Common myeloid progenitor, CD34-positive (primary cell): ENCODE data around the gene GALNT14.
A peak's percentile ranks its signal among the peaks of the same experiment; 100 is the strongest.

Experiments
- CTCF ChIA-PET: fragments of 350-600 bp; sonication (Branson Sonifier 250); formaldehyde crosslinking; loops from one replicate; lab custom pipeline; 2021; ENCODE audit warnings: antibody characterized with exemption; lab: Charles Lee
- POLR2A ChIA-PET: fragments of 350-600 bp; sonication (Branson Sonifier 250); formaldehyde crosslinking; loops from one replicate; lab custom pipeline; 2021; ENCODE audit warnings: antibody characterized with exemption; lab: Charles Lee
- DNase-seq, 3 donors: peaks; one replicate each; pipeline versions ENCODE4 v3.0.0 to v3.0.0-alpha.2; 2013
- H3K27ac ChIP-seq, 2 experiments: 1 replicate in 1 of 2; 2 replicates in 1 of 2; pipeline ENCODE4 v1.7.0; 2013; ENCODE audit warnings: inconsistent platforms in 2 of 2, low read length in 2 of 2, mild to moderate bottlenecking in 2 of 2, low read depth in 1 of 2, moderate library complexity in 1 of 2; ENCODE audit not compliant: severe bottlenecking in 2 of 2, insufficient read depth in 1 of 2, poor library complexity in 1 of 2
- H3K27me3 ChIP-seq, 5 experiments: replicated peaks in 2 of 5; 1 replicate in 3 of 5; 2 replicates in 2 of 5; pipeline versions ENCODE4 v1.6.1 to v1.7.0; 2013; ENCODE audit warnings: low read length in 4 of 5, mild to moderate bottlenecking in 2 of 5, moderate library complexity in 2 of 5, inconsistent platforms in 1 of 5; ENCODE audit not compliant: insufficient read depth in 5 of 5, control insufficient read depth in 4 of 5
- H3K36me3 ChIP-seq, 4 experiments: 1 replicate in 2 of 4; 2 replicates in 2 of 4; pipeline versions ENCODE4 v1.6.1 to v1.7.0; 2013; ENCODE audit warnings: low read length in 3 of 4, control low read depth in 1 of 4, mild to moderate bottlenecking in 1 of 4; ENCODE audit not compliant: control insufficient read depth in 4 of 4, insufficient read depth in 4 of 4
- H3K4me1 ChIP-seq, 4 experiments: 1 replicate in 3 of 4; 2 replicates in 1 of 4; pipeline versions ENCODE4 v1.6.1 to v1.7.1; 2013; ENCODE audit warnings: low read length in 3 of 4, mild to moderate bottlenecking in 3 of 4, control low read depth in 1 of 4, inconsistent platforms in 1 of 4, moderate library complexity in 1 of 4; ENCODE audit not compliant: control insufficient read depth in 4 of 4, insufficient read depth in 4 of 4; ENCODE audit errors: control extremely low read depth in 1 of 4
- H3K4me3 ChIP-seq, 7 experiments: 1 replicate in 4 of 7; 2 replicates in 3 of 7; pipeline versions ENCODE4 v1.5.1 to v1.7.0; 2013; ENCODE audit warnings: mild to moderate bottlenecking in 7 of 7, low read length in 6 of 7, moderate library complexity in 6 of 7, inconsistent platforms in 2 of 7, low read depth in 2 of 7, control low read depth in 1 of 7; ENCODE audit not compliant: insufficient read depth in 4 of 7, control insufficient read depth in 1 of 7; ENCODE audit errors: extremely low read depth in 1 of 7
- H3K9me3 ChIP-seq, 5 experiments: 1 replicate in 4 of 5; 2 replicates in 1 of 5; pipeline versions ENCODE4 v1.6.1 to v1.7.1; 2013; ENCODE audit warnings: low read length in 4 of 5, mild to moderate bottlenecking in 2 of 5, inconsistent platforms in 1 of 5, low read depth in 1 of 5, moderate library complexity in 1 of 5; ENCODE audit not compliant: control insufficient read depth in 4 of 5, insufficient read depth in 2 of 5; ENCODE audit errors: control extremely low read depth in 1 of 5
- WGBS: methylation state at CpG from one replicate; pipeline ENCODE4 v1.1.5; 2013; ENCODE audit not compliant: insufficient coverage; 5-methylcytosine and 5-hydroxymethylcytosine counted together

Gene GALNT14

DNA sequence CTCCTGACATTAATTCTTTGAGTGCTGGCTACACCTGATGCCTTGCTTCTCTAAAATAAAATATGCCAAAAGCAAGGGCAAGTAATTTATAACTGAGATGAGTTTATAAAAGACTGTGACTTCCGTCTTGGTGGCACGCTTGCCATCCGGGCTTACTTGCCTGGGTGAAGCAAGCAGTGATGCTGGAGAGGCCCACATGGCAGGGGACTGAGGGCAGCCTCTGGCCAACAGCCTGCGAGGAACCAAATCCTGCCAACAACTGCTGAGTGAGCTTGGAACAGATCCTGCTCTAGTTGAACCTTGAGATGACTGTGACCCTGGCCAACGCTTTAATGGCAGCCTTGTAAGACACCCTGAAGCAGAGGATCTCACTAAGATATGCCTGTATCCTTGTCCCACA, 234.9 kb downstream of the GALNT14 start:
- WGBS, result 100% methylated on average over 5 of the region's 5 CpGs
- H3K27ac ChIP-seq, result no peak overlapping the region
- no peaks in the 10 kb centered on the region for H3K27me3 ChIP-seq
- no peaks in the 10 kb centered on the region for H3K4me1 ChIP-seq
- no peak overlapping the region for H3K4me3 ChIP-seq
- ChIA-PET POLR2A (no interaction called here), CTCF (no interaction called here)
- no peak for DNase-seq
- no peaks in the 10 kb centered on the region for H3K9me3 ChIP-seq
- peaks cover 2 to 7% (median 4%) of the 10 kb centered on the region in 4 experiments for H3K36me3 ChIP-seq

DNA sequence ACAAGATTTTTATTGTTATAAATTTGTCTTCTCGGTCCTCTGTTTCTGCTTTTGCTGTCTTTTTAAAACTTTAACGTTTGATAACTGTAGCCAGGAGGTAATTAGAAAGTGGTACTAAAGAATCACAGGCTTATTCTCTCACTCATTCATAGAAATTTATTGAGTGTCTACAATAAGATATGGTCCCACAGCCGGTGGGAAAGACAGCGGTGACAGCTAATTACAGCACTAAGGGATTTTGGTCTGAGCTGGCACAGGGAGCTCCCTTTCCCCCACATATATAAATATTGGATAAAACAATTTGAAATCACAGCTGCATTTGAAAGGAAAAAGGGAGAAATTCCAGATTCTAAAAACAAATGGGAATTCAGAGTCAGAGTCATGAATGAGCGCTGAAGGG, 237.9 kb downstream of the GALNT14 start:
- DNase-seq, result no peak
- POLR2A ChIA-PET, result no interaction called here
- Histone ChIP-seq H3K4me1 (no peaks in the 10 kb centered on the region), H3K4me3 (no peak overlapping the region), H3K36me3 (peaks cover 2 to 7% (median 4%) of the 10 kb centered on the region in 4 experiments), H3K27ac (no peak overlapping the region), H3K27me3 (no peaks in the 10 kb centered on the region), H3K9me3 (no peaks in the 10 kb centered on the region)
- CTCF ChIA-PET, result interaction anchor here (1.3 kb wide), 1 partner anchor 37 kb away, joined by 3 read pairs; no protein-coding TSS in a partner anchor
- 91% methylated on average over 1 of the region's 5 CpGs for WGBS

GRCh38 chr2:30899516-30900054, 238.7 kb downstream of the GALNT14 start:
- Histone ChIP-seq H3K27ac (no peak overlapping the region), H3K36me3 (peaks cover 2 to 7% (median 4%) of the 10 kb centered on the region in 4 experiments), H3K9me3 (no peaks in the 10 kb centered on the region), H3K4me1 (peaks cover 0 to 4% (median 0%) of the 10 kb centered on the region in 4 experiments), H3K4me3 (no peak overlapping the region), H3K27me3 (no peaks in the 10 kb centered on the region)
- DNase-seq, result no peak
- ChIA-PET POLR2A (no interaction called here), CTCF (no interaction called here)
- WGBS, result 97% methylated on average over 6 of the region's 14 CpGs

DNA sequence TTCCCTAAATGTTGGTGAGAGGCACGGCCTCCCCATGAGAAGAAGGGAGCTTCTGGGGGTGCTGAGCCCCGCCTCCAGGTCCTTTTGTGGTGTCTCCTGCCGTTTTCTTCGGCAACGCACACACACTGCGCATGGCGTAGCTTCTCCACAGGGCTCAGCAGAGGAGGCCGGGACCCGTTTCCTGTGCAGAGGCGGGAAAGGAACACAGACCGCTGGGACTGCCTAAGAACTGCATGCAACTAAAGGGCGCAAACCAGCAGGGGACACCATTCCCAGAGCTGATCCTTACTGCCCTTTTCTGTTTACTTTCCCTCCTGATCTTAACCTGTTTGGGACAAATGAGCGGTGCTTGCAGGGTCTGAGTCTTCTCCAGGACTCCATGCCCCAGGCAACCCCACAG, 240.7 kb downstream of the GALNT14 start:
- peaks cover 0 to 2% (median 0%) of the 10 kb centered on the region in 5 experiments for H3K9me3 ChIP-seq
- no peaks in the 10 kb centered on the region for H3K27me3 ChIP-seq
- CTCF ChIA-PET, result no interaction called here
- H3K36me3 ChIP-seq, result peaks cover 0 to 3% (median 0%) of the 10 kb centered on the region in 4 experiments
- H3K27ac ChIP-seq, result no peak overlapping the region
- 96% methylated on average over 9 of the region's 13 CpGs for WGBS
- no peak overlapping the region for H3K4me3 ChIP-seq
- peaks cover 0 to 9% (median 2%) of the 10 kb centered on the region in 4 experiments for H3K4me1 ChIP-seq
- POLR2A ChIA-PET, result no interaction called here
- no peak for DNase-seq

DNA sequence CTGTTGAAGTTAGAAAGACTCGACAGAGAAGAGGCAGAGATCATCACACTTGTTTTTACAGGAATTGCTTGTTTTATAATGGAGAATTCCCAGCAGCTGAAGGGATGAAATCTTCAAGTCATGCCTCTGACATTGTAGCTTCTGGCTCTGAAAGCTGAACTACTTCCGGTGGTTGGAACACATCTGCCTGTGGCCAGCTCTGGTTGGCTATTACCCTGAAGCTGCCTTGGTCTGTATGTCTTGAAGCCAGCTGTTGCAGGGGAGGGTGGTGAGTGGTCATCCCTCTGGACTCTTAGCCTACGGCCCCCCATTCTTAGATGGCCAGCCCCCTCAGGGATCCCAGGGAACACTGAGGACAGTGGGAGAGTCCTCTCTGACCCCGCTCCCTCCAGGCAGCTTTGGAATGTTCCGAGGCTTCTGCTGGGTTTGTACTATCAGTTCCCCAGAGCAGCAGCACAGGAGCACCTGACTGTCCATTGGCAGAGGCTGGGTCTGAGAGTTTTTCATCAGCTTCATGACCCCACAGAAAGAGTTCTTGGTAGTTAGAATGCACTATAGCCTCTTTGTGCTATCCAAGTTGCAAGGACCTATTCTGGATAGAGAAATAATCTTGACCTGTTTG, 243.6 kb downstream of the GALNT14 start:
- H3K9me3 ChIP-seq, result peaks cover 0 to 6% (median 0%) of the 10 kb centered on the region in 5 experiments
- 65% methylated on average over 5 of the region's 5 CpGs for WGBS
- no peak overlapping the region for H3K27ac ChIP-seq
- DNase-seq, result peak in 2 of 3 donors; percentile 31 to 46
- no peak overlapping the region for H3K4me3 ChIP-seq
- peaks cover 0 to 9% (median 2%) of the 10 kb centered on the region in 4 experiments for H3K4me1 ChIP-seq
- ChIA-PET POLR2A (no interaction called here), CTCF (interaction anchor here (0.9 to 1.3 kb wide), 2 partner anchors 11 to 35 kb away, joined by 3 read pairs; no protein-coding TSS in a partner anchor)
- no peaks in the 10 kb centered on the region for H3K36me3 ChIP-seq
- no peaks in the 10 kb centered on the region for H3K27me3 ChIP-seq

DNA sequence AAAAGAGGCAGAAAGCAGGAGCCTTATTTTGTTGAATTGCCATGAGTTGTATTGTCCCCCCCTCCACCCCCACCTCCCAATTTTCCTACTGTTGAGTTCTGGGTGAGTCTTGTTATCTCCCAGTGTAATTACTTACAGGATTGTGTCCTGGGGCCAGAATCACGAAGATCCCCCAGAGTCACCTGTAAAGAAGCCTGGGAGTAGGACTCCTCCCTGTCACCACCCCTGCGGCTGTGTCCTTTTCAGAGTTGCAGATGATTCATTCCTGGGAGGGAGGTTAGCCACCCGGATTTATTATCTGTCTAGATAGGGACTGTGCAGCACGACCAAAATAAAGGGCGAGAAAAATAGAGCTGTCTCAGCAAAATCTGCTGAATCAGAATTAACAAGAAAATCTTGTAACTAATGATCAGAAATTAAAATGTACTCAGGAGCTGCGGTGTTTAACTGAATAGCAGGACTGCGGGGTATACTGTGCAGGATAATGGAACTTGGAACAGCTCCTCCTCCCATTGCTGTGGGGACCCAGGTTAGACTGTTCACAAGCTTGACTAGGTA, 249.3 kb downstream of the GALNT14 start:
- Histone ChIP-seq H3K36me3 (no peaks in the 10 kb centered on the region), H3K4me3 (no peak overlapping the region), H3K9me3 (peaks cover 0 to 6% (median 0%) of the 10 kb centered on the region in 5 experiments), H3K4me1 (no peaks in the 10 kb centered on the region), H3K27me3 (peaks cover 0 to 2% (median 0%) of the 10 kb centered on the region in 5 experiments), H3K27ac (no peak overlapping the region)
- ChIA-PET CTCF (no interaction called here), POLR2A (no interaction called here)
- 100% methylated on average over 4 of the region's 7 CpGs for WGBS
- DNase-seq, result no peak

DNA sequence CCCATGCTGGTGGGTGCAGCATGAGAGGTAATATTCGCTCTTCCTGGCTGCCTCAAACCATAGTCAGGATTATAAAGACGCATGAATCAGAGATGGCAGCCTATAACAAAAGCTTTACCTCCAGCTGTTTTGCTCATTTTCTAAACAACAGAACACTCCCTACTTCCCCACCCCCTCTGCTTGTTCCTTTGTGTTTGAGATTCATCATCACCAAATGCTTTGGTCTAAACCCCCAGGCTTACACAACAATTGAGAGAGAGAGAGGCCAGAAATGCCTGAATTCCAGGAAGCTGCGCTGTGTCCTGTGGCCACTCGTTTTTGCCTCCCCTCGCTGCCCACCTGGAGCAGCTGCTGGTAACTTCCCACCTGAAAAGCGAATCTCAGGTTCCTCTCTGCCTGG, 252.2 kb downstream of the GALNT14 start:
- CTCF ChIA-PET, result no interaction called here
- H3K27me3 ChIP-seq, result peaks cover 0 to 2% (median 0%) of the 10 kb centered on the region in 5 experiments
- DNase-seq, result no peak
- H3K4me3 ChIP-seq, result no peak overlapping the region
- no peak overlapping the region for H3K27ac ChIP-seq
- no peaks in the 10 kb centered on the region for H3K36me3 ChIP-seq
- POLR2A ChIA-PET, result interaction anchor here (0.9 kb wide), 1 partner anchor 14 kb away, joined by 3 read pairs; no protein-coding TSS in a partner anchor
- WGBS, result 92% methylated on average over 6 of the region's 6 CpGs
- no peaks in the 10 kb centered on the region for H3K9me3 ChIP-seq
- H3K4me1 ChIP-seq, result no peaks in the 10 kb centered on the region
